Progenitor cell of endocrine pancreas (in vitro differentiated cells): Measurements from ENCODE around the gene WNT3. TPM values are rescaled to one million over a fixed set of nuclear protein-coding genes. Genes with fewer than 3 reads are reported as not detected.
"Not testable (repeated sequence)": the region's sequence is repeated elsewhere in the genome, so short reads cannot be mapped to it uniquely, and the experiment has no call there.

Experiments
- DNase-seq: peaks from one replicate; pipeline ENCODE4 v3.0.0; 2021; ENCODE audit warnings: low spot score; ENCODE audit not compliant: unreplicated experiment
- H3K27ac Mint-ChIP-seq: 2 replicates; pipeline ENCODE4 v1.8.0; 2021; ENCODE audit warnings: mild to moderate bottlenecking, moderate library complexity, mixed read lengths
- H3K27me3 Mint-ChIP-seq: 2 replicates; pipeline ENCODE4 v1.8.0; 2021; ENCODE audit warnings: mixed read lengths
- H3K36me3 Mint-ChIP-seq: 2 replicates; pipeline ENCODE4 v1.8.0; 2022; ENCODE audit warnings: mixed read lengths; ENCODE audit not compliant: insufficient read depth
- H3K4me1 Mint-ChIP-seq: 2 replicates; pipeline ENCODE4 v1.8.0; 2021; ENCODE audit warnings: low read depth, mixed read lengths
- H3K4me3 Mint-ChIP-seq: 2 replicates; pipeline ENCODE4 v1.8.0; 2021; ENCODE audit warnings: low read depth, mild to moderate bottlenecking, moderate library complexity, mixed read lengths
- H3K9me3 Mint-ChIP-seq: 2 replicates; pipeline ENCODE4 v1.8.0; 2021; ENCODE audit warnings: low read depth, mixed read lengths
- CTCF ChIP-seq: fragments of 200-600 bp; sonication (generic); IDR thresholded peaks from one replicate; pipeline ENCODE4 v1.5.0; 2021; ENCODE audit warnings: antibody characterized with exemption, mild to moderate bottlenecking; ENCODE audit not compliant: unreplicated experiment
- total RNA-seq: library from RNA; stranded (reverse); gene quantifications from 2 replicates; pipeline ENCODE4 v1.2.1, GENCODE V29; 2021

The WNT3 gene
- total RNA-seq, 1 donor from 2014 or later = 7.2 TPM

GRCh38 chr17:46759141-46759540 lies 59.4 kb downstream of the WNT3 start:
- TF ChIP-seq CTCF = no peak
- peak overlapping the region; percentile 76 for H3K27ac Mint-ChIP-seq
- no peak for DNase-seq
- H3K27me3 Mint-ChIP-seq = no peaks in the 10 kb centered on the region
- H3K9me3 Mint-ChIP-seq = no peaks in the 10 kb centered on the region
- peaks cover 7% of the 10 kb centered on the region for H3K36me3 Mint-ChIP-seq
- H3K4me3 Mint-ChIP-seq = no peak overlapping the region
- peaks cover 11% of the 10 kb centered on the region for H3K4me1 Mint-ChIP-seq

- Mint-ChIP-seq H3K27ac (no peak overlapping the region), H3K4me3 (no peak overlapping the region), H3K9me3 (no peaks in the 10 kb centered on the region), H3K36me3 (peaks cover 7% of the 10 kb centered on the region), H3K4me1 (peaks cover 9% of the 10 kb centered on the region), H3K27me3 (no peaks in the 10 kb centered on the region)
- DNase-seq = no peak
- no peak for TF ChIP-seq CTCF
Measured at GRCh38 chr17:46758614-46759013, 59.9 kb downstream of the WNT3 start.

- H3K27ac Mint-ChIP-seq, DNase-seq, H3K36me3 Mint-ChIP-seq, H3K4me3 Mint-ChIP-seq, H3K4me1 Mint-ChIP-seq, H3K27me3 Mint-ChIP-seq, H3K9me3 Mint-ChIP-seq: not testable (repeated sequence)
Measured at GRCh38 chr17:46757588-46757987, 60.9 kb downstream of the WNT3 start.

GRCh38 chr17:46756861-46757260 lies 61.6 kb downstream of the WNT3 start:
- Mint-ChIP-seq H3K27me3 (no peaks in the 10 kb centered on the region), H3K27ac (no peak overlapping the region), H3K4me3 (no peak overlapping the region)

GRCh38 chr17:46756081-46756735 lies 62.3 kb downstream of the WNT3 start:
- no peak overlapping the region for H3K27ac Mint-ChIP-seq
- DNase-seq = no peak
- no peaks in the 10 kb centered on the region for H3K9me3 Mint-ChIP-seq
- peaks cover 7% of the 10 kb centered on the region for H3K36me3 Mint-ChIP-seq
- TF ChIP-seq CTCF = no peak
- no peaks in the 10 kb centered on the region for H3K27me3 Mint-ChIP-seq
- H3K4me3 Mint-ChIP-seq = no peak overlapping the region
- H3K4me1 Mint-ChIP-seq = peaks cover 8% of the 10 kb centered on the region

More at GRCh38 chr17:46756861-46757260, 61.6 kb downstream of the WNT3 start:
- no peaks in the 10 kb centered on the region for H3K9me3 Mint-ChIP-seq
- no peak for TF ChIP-seq CTCF
- peaks cover 7% of the 10 kb centered on the region for H3K36me3 Mint-ChIP-seq
- peaks cover 8% of the 10 kb centered on the region for H3K4me1 Mint-ChIP-seq
- no peak for DNase-seq

GRCh38 chr17:46753776-46754175 lies 64.7 kb downstream of the WNT3 start:
- Mint-ChIP-seq H3K9me3 (no peaks in the 10 kb centered on the region), H3K4me1 (peaks cover 2% of the 10 kb centered on the region), H3K36me3 (peaks cover 9% of the 10 kb centered on the region), H3K27ac (no peak overlapping the region), H3K4me3 (no peak overlapping the region), H3K27me3 (no peaks in the 10 kb centered on the region)
- no peak for TF ChIP-seq CTCF
- DNase-seq = no peak
